Activated B cell treated with CpG ODN at 0.5 μM for 24 hours (primary cell): ENCODE measurements around the gene ARHGAP15. TPM values are rescaled to one million over a fixed set of nuclear protein-coding genes. Genes with fewer than 3 reads are reported as not detected.

Experiments
- ATAC-seq: fragments of 200-7000 bp; cut with Tn5 transposase; one replicate; pipeline ENCODE4 v1.10.0; 2021; ENCODE audit warnings: low read depth, mild to moderate bottlenecking, moderate library complexity
- CTCF ChIA-PET: fragments of 350-600 bp; sonication (Branson Sonifier 250); formaldehyde crosslinking; loops from one replicate; lab custom pipeline; 2021; ENCODE audit warnings: antibody characterized with exemption; lab: Charles Lee
- POLR2A ChIA-PET: fragments of 350-600 bp; sonication (Branson Sonifier 250); formaldehyde crosslinking; loops from one replicate; lab custom pipeline; 2021; ENCODE audit warnings: antibody characterized with exemption; lab: Charles Lee
- DNase-seq: peaks from one replicate; pipeline ENCODE4 v3.0.0; 2022
- H3K27ac Mint-ChIP-seq: one replicate; pipeline ENCODE4 v1.8.0; 2020; ENCODE audit warnings: mixed read lengths
- H3K27me3 Mint-ChIP-seq: one replicate; pipeline ENCODE4 v1.8.0; 2021; ENCODE audit warnings: mixed read lengths
- H3K36me3 Mint-ChIP-seq: one replicate; pipeline ENCODE4 v1.8.0; 2021; ENCODE audit warnings: low read depth, mixed read lengths
- H3K4me1 Mint-ChIP-seq: one replicate; pipeline ENCODE4 v1.8.0; 2021; ENCODE audit warnings: mixed read lengths
- H3K4me3 Mint-ChIP-seq: one replicate; pipeline ENCODE4 v1.8.0; 2020; ENCODE audit warnings: mild to moderate bottlenecking, mixed read lengths
- H3K9me3 Mint-ChIP-seq: one replicate; pipeline ENCODE4 v1.8.0; 2020; ENCODE audit warnings: mixed read lengths
- CTCF ChIP-seq: fragments of 200-600 bp; IDR thresholded peaks from one replicate; pipeline ENCODE4 v1.8.0; 2022; ENCODE audit warnings: antibody characterized with exemption, mild to moderate bottlenecking
- intact Hi-C: fragments of 100-400 bp; cut with micrococcal nuclease; formaldehyde crosslinking; loops from one replicate; pipeline ENCODE4 v1.15.1; 2024
- total RNA-seq: library from RNA; stranded (reverse); gene quantifications from 2 replicates; pipeline ENCODE4 v1.2.3, GENCODE V29; 2022

Gene ARHGAP15
- total RNA-seq, 1 donor from 2014 or later = 112 TPM

- ATAC-seq (no peak), DNase-seq (no peak)
- ChIA-PET CTCF (interaction anchor here (0.8 kb wide), 1 partner anchor 11 kb away, joined by 3 read pairs; no protein-coding TSS in a partner anchor), POLR2A (no interaction called here)
- intact Hi-C loops = loop anchor here (2.0 kb wide), 1 partner anchor 14 kb away; no protein-coding TSS in a partner anchor
- peaks cover 20% of the 10 kb centered on the region for H3K36me3 Mint-ChIP-seq
- TF ChIP-seq CTCF = no peak
- H3K4me3 Mint-ChIP-seq = no peak overlapping the region
- no peaks in the 10 kb centered on the region for H3K27me3 Mint-ChIP-seq
- H3K4me1 Mint-ChIP-seq = peaks cover 28% of the 10 kb centered on the region
- H3K27ac Mint-ChIP-seq = no peak overlapping the region
- no peaks in the 10 kb centered on the region for H3K9me3 Mint-ChIP-seq
Measured at GRCh38 chr2:143402451-143402850, 273.2 kb downstream of the ARHGAP15 start.

DNA sequence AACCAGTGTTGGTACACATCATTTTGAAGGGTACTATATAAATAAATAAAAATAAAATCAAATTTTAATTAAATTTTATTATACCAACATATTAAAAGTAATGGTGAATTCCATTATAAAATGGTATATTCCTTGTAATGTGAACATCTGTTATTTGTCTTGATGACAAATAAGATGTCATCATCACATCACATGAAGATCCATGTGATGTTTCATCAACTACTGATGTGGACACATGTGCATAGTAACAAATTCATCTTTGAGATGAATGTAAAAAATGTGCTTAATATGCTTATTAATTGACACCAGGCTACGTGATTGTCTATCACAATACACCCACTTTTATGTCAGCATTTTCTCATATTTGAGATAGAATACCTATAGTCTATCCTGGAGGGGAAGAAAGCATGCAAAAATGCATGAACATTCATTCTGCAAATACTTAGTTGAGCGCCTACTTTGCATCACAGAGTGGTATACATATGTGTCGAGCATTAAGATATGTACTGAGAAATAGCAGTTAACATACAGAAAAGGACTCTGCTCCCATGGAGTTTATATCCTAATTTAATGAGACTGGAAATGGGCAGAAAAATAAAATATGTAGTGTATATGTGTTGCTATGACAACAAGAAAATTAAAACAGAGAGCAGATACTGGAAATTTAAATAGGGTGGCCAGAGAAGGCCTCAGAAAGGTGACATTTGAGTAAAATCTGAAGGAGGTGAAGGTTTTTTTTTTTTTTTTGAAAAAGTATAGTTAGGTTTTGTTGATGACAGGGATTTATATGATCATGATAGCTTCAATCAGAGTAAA lies 281.1 kb downstream of the ARHGAP15 start:
- H3K27ac Mint-ChIP-seq = no peak overlapping the region
- POLR2A ChIA-PET = interaction anchor here (0.7 kb wide), 1 partner anchor 225 kb away, joined by 3 read pairs; no protein-coding TSS in a partner anchor
- peaks cover 2% of the 10 kb centered on the region for H3K4me1 Mint-ChIP-seq

GRCh38 chr2:143415571-143415970 lies 286.4 kb downstream of the ARHGAP15 start:
- Mint-ChIP-seq H3K36me3 (peaks cover 22% of the 10 kb centered on the region), H3K27ac (no peak overlapping the region), H3K27me3 (no peaks in the 10 kb centered on the region), H3K4me3 (no peak overlapping the region), H3K4me1 (peaks cover 18% of the 10 kb centered on the region), H3K9me3 (no peaks in the 10 kb centered on the region)
- ChIA-PET POLR2A (no interaction called here), CTCF (no interaction called here)
- ATAC-seq = no peak
- DNase-seq = no peak
- intact Hi-C loops = no loop called here
- no peak for TF ChIP-seq CTCF

More for the DNA sequence above, 281.1 kb downstream of the ARHGAP15 start:
- peaks cover 22% of the 10 kb centered on the region for H3K36me3 Mint-ChIP-seq
- DNase-seq = no peak
- H3K9me3 Mint-ChIP-seq = no peaks in the 10 kb centered on the region
- no peaks in the 10 kb centered on the region for H3K27me3 Mint-ChIP-seq
- intact Hi-C loops = no loop called here
- H3K4me3 Mint-ChIP-seq = no peak overlapping the region
- no peak for ATAC-seq
- TF ChIP-seq CTCF = no peak
- CTCF ChIA-PET = no interaction called here

DNA sequence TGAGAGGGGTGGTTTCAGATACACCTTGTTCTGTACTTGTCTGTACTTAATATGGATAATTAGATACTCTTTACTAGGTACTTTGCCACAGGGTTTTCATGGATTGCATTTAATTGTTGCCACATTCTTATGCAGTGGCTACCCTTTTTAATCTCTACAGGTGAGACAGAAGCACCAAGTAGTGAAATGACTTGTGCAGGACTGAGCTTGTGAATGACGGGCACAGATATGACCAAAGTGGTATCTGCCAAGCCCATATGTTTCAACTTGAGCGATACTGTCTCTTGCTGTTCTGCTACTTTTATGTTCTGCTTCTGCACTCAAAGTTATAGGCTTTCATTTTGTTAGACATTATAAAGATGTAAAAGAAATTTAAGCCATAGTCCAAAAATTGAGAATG lies 288.2 kb downstream of the ARHGAP15 start:
- Mint-ChIP-seq H3K4me3 (no peak overlapping the region), H3K4me1 (peaks cover 36% of the 10 kb centered on the region), H3K27me3 (no peaks in the 10 kb centered on the region), H3K27ac (no peak overlapping the region), H3K9me3 (no peaks in the 10 kb centered on the region), H3K36me3 (peaks cover 18% of the 10 kb centered on the region)
- ChIA-PET POLR2A (no interaction called here), CTCF (no interaction called here)
- DNase-seq (no peak), ATAC-seq (no peak)
- intact Hi-C loops = no loop called here
- no peak for TF ChIP-seq CTCF

- ChIA-PET CTCF (no interaction called here), POLR2A (no interaction called here)
- ATAC-seq (no peak), DNase-seq (no peak)
- Mint-ChIP-seq H3K4me3 (no peak overlapping the region), H3K4me1 (peaks cover 42% of the 10 kb centered on the region), H3K9me3 (no peaks in the 10 kb centered on the region), H3K36me3 (peaks cover 17% of the 10 kb centered on the region), H3K27ac (no peak overlapping the region), H3K27me3 (no peaks in the 10 kb centered on the region)
- intact Hi-C loops = no loop called here
- TF ChIP-seq CTCF = no peak
Measured at GRCh38 chr2:143420313-143420712, 291.1 kb downstream of the ARHGAP15 start.
